SK-MEL-5 (cell line): ENCODE results near the gene MAPK10. TPM values are rescaled to one million over a fixed set of nuclear protein-coding genes. Genes with fewer than 3 reads are reported as not detected.

ENCODE experiments used
- DNase-seq: peaks from one replicate; pipeline ENCODE4 v3.0.0-alpha.2; 2016; ENCODE audit warnings: low read depth, low spot score
- in situ Hi-C: cut with HindIII; loops from 2 replicates; pipeline ENCODE4 v1.10.0; 2016; ENCODE audit warnings: low sequenced_read_pairs, high pct_unique_total_duplicates, low pct_unique_long_range_greater_than_20kb
- total RNA-seq: library from RNA; depleted of rRNA; stranded (reverse); fragments of >200 nt; shearing (Covaris generic); gene quantifications from 2 replicates; pipeline ENCODE4 v1.2.3, GENCODE V29; 2014

Gene MAPK10
- total RNA-seq, 1 experiment from 2014 or later, result 0.58 TPM

DNA sequence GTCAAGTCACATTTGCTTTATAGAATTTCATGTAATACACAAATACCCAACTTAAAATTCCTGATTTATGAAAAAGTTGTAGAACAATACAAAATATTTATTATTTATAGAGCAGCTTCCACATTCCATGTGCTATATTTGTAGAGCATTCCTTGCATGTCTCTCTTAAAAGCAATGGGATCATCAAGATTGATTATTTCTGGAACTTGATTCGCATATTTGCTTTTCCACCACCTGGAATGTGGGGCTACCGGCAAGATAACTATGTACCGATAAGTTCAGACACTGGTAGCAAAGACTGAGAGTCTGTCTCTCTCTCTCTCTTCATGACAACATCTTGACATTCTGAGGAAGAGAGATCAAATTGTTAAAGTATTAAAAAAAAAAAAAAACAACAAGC, 59.3 kb downstream of the MAPK10 start:
- in situ Hi-C loops, result no loop called here

DNA sequence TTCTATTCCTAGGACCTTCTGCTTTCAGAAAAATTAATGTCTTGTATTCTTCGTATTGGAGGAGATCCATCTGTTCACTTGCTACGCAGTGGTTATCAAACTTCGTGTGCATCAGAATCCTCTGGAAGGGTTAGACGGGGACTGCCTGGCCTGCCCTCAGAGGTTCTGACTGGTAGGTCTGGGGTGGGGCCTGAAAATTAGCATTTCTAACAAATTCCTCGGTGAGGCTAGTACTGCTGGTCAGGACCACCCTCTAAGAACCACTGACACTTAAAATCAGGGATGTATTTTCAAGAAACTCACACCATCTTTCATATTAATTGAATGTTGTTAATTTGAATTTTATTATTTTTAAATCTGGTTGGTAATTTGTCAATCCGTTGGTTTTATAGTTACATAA, 63.0 kb downstream of the MAPK10 start:
- in situ Hi-C loops, result no loop called here
- no peak for DNase-seq

More for the DNA sequence above, 59.3 kb downstream of the MAPK10 start:
- DNase-seq, result no peak

- in situ Hi-C loops, result no loop called here
Observed at GRCh38 chr4:86294883-86295282, 65.0 kb downstream of the MAPK10 start.

GRCh38 chr4:86291180-86291579, 68.7 kb downstream of the MAPK10 start:
- DNase-seq, result no peak
- in situ Hi-C loops, result no loop called here

More at GRCh38 chr4:86294883-86295282, 65.0 kb downstream of the MAPK10 start:
- no peak for DNase-seq

DNA sequence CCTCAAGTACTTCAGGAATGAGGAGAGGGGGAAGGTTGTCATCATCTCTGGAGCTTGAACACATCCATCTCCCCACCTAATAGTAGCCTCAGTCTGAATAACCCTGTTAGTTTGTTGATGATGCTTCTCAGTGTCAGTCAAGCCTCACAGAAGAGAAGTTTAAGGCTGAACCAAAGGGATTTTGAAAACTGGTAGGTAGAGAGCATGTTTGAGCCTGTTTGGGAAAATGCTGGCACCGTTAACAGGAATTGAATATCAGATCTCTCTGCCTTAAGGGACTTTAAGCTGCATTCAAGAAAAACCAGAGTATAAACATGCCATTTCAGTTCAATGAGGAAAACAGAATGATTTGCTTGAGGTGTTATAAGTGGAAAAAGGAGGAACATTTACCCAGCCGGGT, 73.1 kb downstream of the MAPK10 start:
- DNase-seq, result no peak
- in situ Hi-C loops, result no loop called here

DNA sequence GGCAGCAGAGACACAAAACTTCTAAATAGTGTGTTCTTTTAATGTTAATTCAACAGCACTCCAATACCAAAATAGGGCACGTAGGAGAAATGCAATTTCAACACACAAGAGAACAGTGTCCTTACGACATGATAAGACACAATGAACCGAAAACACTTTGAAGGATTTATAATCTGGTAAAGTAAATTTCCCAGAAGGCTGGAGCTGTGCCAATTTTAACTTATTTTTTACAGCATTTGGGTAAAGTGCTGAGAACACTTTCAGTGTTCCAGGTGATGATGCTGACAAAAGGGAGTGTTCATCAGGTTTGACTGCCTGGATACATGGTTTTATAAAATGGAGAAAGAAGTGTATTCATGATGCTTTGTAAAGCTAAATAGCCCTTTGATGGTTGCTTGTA, 76.5 kb downstream of the MAPK10 start:
- in situ Hi-C loops, result no loop called here
- no peak for DNase-seq

GRCh38 chr4:86280246-86280645, 79.6 kb downstream of the MAPK10 start:
- DNase-seq, result no peak
- in situ Hi-C loops, result no loop called here

DNA sequence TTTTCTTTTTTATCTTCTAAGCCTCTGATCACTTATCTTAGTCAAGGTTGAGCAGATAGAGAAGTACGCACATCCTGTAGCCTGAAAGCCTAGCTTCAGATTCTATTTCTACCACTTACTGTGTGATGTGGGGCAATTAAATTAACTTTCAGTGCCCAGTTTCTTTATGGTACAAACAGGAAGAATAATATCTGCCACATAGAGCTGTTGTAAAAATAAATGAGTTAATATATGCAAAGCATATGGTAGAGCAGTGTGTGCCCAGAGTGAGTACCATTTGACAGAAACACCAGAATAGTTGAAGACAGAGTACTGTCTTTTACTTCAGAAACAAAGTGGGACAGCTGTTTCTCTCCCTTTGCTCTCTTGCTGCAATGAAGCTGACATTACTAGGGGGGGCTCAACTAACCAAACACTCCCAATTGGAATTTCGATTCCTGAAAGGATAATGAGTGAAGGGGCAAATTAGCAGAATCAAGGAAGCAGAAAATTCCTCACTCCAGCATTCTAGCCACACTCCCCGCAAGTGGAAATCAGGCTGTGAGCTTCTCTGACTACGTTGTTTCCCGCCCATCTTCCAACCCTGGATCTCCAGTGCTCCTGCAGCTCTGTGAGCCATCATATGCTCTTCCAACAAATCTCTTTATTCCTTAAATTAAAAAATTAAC, 80.4 kb downstream of the MAPK10 start:
- no peak for DNase-seq
- in situ Hi-C loops, result no loop called here

GRCh38 chr4:86278126-86278525, 81.7 kb downstream of the MAPK10 start:
- in situ Hi-C loops, result no loop called here
- no peak for DNase-seq

DNA sequence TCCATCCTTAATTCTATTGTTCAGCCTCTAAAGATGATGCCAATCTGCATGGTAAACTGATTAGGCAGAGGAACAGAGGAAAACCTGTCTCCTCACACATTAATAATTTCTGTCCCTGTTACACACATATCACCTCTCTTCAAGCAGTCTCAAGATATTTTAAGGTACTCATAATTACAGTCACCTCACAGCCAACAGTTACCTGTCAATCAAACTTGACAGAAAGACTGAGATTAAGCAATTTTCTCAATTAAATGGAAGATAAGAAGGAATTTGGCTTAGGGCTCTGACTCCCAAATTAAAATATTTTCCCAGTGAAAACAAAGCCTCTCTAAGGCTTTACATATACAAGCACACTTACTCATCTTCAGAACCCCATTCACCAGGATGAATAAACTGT, 85.2 kb downstream of the MAPK10 start:
- in situ Hi-C loops, result no loop called here
- DNase-seq, result no peak

DNA sequence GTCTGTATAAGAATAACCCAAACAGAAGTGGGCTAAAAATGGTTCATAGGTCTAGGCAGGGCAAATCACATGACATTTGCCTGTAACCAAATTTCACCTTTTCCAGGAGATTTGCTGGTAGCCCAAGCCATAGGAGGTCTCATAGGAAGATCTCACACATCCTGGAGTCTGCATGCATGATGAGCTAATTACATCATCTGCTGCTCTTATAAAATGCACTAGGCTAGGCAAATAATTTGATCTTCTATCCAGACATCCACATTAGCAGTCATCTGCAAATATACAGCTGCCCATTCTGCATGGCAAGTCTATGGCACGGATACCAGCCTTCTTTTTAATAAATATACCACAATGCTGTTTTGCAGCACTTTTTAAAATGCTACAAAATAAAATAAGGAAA, 87.2 kb downstream of the MAPK10 start:
- in situ Hi-C loops, result no loop called here
- no peak for DNase-seq

DNA sequence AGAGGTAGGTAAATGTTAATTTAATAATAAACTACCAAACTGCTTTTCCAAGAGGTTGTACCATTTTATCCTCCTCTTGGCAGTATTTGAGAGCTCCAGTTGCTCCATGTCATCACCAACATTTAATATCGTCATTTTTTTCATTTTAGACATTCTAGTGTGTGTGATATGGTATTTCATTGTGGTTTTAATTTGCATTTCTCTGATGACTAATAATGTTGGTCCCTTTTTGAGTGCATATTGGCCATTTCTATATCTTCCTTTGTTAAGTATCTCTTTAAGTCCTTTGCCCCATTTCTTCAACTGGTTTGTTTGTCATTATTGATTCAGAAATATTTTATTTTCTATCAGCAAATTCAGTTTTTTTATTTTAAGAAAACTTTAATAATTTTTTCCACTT, 88.8 kb downstream of the MAPK10 start:
- DNase-seq, result no peak
- in situ Hi-C loops, result no loop called here

DNA sequence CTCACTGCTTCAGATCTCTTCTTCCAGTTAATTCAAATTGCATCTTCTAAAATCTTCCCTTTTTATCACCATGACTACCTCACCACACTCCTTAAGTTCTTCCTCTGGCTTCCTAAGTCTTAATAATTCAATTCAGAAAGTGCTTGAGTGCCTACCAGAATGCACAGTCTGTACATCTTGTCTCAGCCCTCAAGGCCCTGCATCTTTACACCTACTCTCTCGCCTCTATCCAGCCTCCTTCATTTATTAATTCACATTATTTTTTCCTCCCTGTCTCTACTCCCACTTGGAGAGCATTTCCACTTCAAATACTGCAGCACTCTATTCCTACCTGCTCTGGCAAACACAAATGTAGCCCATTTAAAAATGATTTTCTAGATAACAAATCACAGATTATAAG, 90.5 kb downstream of the MAPK10 start:
- in situ Hi-C loops, result no loop called here
- DNase-seq, result no peak

GRCh38 chr4:86264241-86264640, 95.6 kb downstream of the MAPK10 start:
- in situ Hi-C loops, result no loop called here
- DNase-seq, result no peak

GRCh38 chr4:86261636-86262035, 98.2 kb downstream of the MAPK10 start:
- no peak for DNase-seq
- in situ Hi-C loops, result no loop called here

GRCh38 chr4:86256086-86256485, 103.8 kb downstream of the MAPK10 start:
- no peak for DNase-seq
- in situ Hi-C loops, result no loop called here

- DNase-seq, result no peak
- in situ Hi-C loops, result no loop called here
Observed at GRCh38 chr4:86250619-86251018, 109.2 kb downstream of the MAPK10 start.

DNA sequence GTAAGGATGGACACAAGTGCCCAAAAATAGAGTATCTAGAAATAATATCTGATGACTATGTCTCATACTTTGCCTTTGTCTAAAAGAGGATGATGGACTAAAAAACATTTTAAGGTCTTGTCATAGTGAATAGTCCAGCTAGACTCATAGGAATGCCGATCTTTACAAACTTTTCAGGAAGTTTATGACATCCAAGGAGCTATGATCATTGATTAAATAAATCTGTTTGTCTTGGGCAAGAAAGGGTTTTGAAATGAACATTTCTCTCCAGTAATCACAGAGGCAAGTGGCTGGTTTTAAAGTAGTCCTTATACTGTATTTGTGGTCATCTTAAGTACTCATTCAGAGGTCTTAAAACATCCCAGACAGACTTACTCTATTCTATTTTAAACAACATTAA, 109.8 kb downstream of the MAPK10 start:
- in situ Hi-C loops, result no loop called here
- DNase-seq, result no peak

- no peak for DNase-seq
- in situ Hi-C loops, result no loop called here
Observed at GRCh38 chr4:86249074-86249473, 110.8 kb downstream of the MAPK10 start.

- in situ Hi-C loops, result no loop called here
- no peak for DNase-seq
Observed at GRCh38 chr4:86247906-86248305, 111.9 kb downstream of the MAPK10 start.
